CD4-positive, alpha-beta T cell treated with Interleukin-17A for 4 hours (primary cell): ENCODE data around the gene TTLL1.

Experiments used
- DNase-seq: peaks from one replicate; pipeline ENCODE4 v3.0.0-alpha.2; 2020; ENCODE audit warnings: mixed read lengths

Gene TTLL1

DNA sequence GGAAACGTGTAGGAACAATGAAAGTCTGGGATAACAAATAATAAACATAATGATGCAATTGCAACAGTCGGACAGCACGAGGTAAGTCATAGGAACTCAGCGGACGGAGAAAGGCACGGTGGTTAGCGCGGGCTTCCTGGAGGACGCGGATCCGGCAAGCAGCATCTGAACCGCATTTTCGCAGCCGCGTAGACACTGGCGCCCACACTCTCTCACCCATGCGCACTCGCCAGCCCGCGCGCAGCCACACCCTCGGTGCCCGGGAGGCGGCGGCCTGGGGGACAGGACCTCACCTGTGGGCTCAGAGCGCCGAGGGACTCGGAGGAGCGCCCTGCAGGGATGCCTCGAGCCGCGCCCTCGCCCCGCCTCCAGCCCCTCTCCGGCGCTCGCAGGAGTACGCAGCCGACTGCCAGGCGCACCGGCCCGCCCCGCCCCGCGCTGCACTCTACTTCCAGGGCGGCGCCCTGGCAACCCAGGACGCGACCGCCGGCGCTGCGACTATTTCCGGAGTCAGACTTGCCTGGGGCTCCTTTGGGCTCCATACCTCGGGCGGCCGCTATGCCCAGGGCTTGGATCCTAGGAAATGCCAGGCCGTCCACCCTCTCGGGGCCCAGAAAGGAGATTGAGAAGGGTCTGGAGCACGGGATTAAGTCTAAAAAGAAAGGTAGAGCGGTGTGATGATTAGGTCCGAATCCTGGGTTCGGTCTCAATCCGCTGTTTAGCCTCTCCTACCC lies at the start of gene TTLL1:
TTLL1 (minus strand) TSS at position 408 of the 734 bp plus-strand sequence. CDS start 13,805 bp downstream, outside the sequence.
- DNase-seq: peak; percentile 93

- DNase-seq: no peak
These were observed 47.6 kb upstream of the TTLL1 start for GRCh38 chr22:43136801-43137200.

DNA sequence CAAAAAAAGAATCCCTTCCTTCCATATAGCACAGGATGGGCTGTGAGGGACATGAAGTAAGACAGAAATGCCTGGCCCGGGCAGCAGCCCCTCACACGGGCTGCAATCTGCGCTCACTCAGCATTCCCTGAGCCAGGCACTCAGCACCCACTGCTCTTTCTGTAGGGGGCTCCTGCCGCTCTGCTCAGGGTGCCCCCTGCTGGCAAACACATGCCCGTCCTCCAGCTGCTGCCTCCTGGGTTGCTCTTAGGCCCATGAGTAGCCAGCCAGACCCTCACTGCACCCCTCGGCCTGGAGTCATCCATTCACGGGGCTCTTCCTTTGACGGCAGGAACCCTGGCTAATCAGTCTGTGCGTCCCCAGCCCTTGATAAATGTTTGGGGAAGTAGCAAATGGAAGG lies 47.1 kb upstream of the TTLL1 start:
- peak; percentile 65 for DNase-seq

- no peak for DNase-seq
These were observed 46.4 kb upstream of the TTLL1 start for GRCh38 chr22:43135565-43135964.

DNA sequence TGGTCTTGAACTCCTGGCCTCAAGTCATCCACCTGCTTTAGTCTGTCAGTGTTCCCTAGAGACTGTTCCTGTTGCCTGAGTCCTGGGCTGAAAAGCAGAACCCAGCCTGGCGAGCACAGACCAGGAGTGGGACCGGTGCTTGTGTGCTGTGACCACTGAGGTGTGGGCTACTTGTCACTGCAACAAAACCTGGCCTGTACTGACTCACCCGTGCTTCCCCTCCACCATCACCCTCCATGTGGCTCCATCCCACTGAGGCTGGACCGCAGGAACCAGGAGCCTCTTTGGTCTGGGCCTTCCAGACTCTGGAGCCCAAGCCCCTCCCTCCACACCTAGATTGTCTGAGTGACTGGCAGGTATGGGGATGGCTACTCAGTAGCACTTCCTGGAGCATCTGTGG lies 45.4 kb upstream of the TTLL1 start:
- DNase-seq: no peak

GRCh38 chr22:43133401-43133800 lies 44.2 kb upstream of the TTLL1 start:
- no peak for DNase-seq

- DNase-seq: no peak
These were observed 42.7 kb upstream of the TTLL1 start for GRCh38 chr22:43131773-43132501.

- DNase-seq: no peak
These were observed 40.5 kb upstream of the TTLL1 start for GRCh38 chr22:43129426-43130425.

DNA sequence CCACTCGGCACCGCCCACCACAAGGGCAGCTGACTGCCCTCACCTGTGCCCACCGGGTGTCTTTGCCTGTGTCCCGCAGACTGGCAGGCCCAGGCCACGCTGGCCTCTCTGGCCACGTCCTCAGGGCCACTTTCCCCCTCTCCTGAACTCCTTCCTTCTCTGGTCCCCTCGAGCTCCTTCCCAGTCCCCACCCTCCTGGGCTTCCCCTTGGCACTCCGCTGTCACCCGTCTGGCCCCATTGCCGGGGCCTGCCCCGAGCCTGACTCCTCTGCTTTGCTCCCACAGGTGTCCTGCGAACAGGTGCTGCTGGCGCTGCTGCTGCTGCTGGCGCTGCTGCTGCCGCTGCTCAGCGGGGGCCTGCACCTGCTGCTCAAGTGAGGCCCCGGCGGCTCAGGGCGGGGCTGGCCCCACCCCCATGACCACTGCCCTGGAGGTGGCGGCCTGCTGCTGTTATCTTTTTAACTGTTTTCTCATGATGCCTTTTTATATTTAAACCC lies 39.8 kb upstream of the TTLL1 start:
- DNase-seq: no peak

DNA sequence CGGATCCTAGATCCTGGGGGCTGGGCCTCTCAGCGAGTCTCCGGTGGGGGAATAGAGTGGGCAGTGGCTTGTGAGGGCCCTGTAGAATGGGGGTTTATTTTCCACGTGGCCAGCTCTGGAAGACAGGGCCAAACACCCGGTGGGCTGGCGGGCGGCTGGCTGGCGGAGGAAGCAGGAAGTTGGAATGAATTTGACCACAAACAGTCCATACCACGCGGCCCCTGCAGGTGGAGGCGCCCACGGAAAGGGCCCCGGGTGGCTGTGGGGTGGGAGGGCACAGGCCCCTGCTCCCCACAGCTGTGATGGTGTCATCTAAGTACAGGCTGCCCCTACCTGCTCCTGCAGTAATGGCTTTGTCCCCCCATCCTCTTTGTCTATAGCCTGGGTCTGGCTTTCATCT lies 38.9 kb upstream of the TTLL1 start:
- DNase-seq: no peak

GRCh38 chr22:43127166-43127908 lies 38.1 kb upstream of the TTLL1 start:
- no peak for DNase-seq

DNA sequence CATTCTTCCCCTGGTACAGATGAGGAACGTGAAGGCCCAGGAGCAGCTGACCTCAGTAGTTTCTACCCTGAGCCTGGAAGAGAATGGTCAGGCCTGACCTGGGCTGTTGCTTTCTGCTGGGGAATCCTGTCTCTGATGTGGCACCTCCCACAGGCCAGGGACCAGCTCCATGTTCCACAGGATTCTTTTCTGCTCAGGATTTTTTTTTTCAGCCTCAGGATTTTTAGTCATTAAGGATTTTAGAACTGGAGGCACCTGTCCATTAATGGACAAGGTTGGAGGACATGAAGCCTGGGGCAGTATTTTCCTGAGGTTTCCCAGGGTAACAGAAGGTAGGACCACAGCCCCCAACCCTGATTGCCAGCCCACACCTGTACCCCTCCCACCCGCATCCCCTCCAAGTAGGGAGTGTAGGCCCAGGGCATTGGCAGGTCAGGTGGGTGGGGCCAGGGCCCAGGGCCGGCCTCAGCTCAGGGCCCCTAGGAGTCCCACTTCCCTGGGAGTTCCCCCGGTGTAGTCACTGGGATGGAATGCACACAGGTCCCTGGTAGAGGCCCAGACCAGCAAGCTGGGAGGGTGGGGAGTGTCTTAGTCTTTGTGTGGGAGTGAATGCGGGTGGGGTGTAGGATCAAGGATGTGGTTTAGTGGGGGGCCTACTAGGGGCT lies 37.4 kb upstream of the TTLL1 start:
- DNase-seq: no peak

- DNase-seq: no peak
These were observed 29.8 kb upstream of the TTLL1 start for GRCh38 chr22:43118953-43119458.

- no peak for DNase-seq
These were observed 29.0 kb upstream of the TTLL1 start for GRCh38 chr22:43118024-43118849.

DNA sequence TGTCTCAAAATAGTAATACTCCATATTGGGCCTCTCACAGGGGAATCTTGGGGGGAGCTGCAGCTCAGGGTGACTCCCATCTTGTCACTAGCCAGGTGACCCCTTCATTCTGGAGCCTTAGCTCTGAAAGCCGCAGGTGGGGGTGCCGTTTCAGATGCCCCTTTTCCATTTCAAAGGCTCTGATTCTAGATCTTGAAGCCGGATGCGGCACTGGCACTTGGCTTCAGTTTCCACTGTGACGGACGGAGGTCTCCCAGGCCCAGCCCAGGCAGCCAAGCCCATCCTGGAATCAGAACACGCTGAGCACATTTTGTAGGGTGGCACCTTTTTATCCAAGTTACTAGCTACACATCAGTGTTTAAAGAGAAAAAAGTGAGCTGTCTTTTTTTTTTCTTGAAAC lies 27.7 kb upstream of the TTLL1 start:
- DNase-seq: no peak

GRCh38 chr22:43114958-43115357 lies 25.8 kb upstream of the TTLL1 start:
- no peak for DNase-seq

GRCh38 chr22:43113526-43114251 lies 24.5 kb upstream of the TTLL1 start:
- no peak for DNase-seq

DNA sequence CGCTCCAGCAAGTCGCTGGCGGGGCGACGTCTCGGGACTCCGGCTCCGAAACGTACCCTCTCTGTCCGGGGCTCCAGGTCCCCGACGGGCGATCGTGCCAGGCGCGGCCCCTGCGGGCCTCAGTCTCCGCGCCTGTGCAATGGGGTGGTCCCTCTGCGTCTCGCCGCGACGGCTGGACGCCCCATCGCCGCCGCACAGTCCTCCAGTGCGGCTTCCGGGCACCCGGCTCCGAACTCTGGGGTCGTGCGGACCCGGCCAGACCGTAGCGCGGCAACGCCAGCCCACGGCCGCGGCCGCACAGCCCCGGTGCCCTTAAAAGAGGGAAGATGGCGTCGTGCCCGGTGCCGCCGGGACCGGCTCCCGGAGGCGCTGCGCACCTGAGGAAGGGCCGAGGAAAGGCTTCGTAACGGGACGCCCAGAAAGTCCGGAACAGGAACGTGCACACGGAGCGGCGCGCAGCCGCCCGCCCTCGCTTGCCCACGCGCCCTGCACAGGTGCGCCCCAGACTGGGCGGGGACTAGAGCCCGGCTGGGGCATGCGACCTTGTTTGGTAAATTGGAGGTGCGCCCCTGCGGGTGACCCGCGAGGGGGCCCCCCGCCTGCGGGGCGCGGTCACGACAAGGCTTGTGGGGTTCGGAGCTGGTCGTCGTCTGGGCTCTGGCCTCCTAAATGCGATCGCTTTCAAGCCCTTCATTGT lies 21.9 kb upstream of the TTLL1 start:
- DNase-seq: peak; percentile 70

GRCh38 chr22:43110444-43110926 lies 21.3 kb upstream of the TTLL1 start, which contains the start of gene BIK:
Gene BIK, plus strand, starts transcription at chr22:43110750. Its CDS starts 13,273 bp downstream, at chr22:43124023.
- peak; percentile 65 for DNase-seq
